NCI-H2107 treated with DMSO at 0.1 percent for 48 hours (cell line): ENCODE data around the gene TNFRSF1A.

Source experiments
- DNase-seq: peaks from one replicate; lab custom pipeline; 2025; ENCODE audit not compliant: unreplicated experiment; lab: John Stamatoyannopoulos, UW

Gene TNFRSF1A

DNA sequence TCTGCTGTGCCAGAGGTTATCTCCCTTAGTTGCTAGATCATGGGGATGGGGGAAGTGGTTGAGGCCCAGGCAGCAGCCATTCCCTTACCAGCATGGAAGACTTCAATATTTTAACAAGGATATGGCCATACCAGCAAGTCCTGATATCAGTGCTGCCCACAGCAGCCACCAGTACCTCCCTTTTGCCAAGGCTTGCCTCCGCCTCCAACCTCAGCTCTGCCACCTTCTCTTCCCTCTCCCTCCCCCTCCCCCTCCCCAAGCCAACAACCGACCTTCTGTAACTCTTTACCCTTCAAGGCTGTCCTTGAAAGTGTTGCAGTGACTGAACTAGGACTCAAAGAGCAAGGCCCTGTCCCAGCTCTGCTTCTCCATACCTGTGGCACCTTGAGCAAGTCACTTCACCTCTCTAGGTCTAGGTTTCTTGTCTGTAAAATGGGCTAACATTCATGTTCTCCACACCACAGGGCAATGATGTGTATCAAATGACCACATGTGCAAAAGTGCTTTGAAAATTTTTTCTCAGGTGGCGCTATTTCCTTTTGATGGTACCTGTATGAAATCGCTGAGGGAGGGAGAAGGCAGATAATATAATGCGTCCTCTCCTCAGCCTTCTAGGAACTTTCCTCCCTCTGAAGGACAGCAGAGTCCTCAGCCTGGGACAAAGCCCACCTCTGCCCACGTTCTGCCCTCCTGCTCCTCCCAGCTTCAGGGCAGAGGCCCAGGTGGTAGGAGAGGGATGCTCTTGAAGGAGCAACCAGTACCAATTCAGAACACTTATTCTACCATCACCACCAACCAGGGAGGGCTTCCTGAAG, 16.7 kb downstream of the TNFRSF1A start:
- no peak for DNase-seq

DNA sequence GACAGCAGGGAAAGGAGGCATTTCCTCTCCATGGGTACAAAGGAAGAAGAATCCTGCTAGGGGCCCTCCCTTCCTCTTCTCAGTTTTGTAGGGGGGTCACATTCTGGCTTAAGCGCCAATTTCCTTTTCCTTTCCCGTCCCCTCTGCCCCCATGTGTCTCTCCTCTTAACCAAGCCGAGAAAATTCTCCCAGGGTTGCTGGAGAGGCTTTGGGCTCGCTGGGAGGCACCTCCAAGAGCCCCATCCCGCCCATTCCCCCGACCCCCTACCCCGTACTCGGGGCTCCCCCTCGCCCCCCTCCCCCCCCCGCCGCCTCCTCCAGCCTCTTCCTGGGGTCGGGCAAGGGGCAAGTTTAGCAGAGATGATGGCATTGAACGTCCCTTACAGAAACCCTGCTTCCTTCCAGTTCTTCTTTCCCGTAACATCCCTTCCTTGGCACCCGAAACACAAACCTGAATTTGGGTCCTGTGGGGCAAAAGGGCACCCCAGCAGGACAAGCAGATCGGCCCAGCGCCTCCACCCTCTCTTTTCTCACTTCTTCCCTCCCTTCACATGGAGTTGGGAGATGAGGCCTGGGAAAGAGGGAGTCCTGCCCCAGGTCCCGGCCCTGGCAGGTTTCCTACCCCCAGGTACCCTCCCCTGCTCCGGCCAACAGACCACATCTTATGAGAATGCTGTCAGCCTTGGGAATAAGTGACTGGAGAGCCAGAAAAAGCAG, 17.7 kb downstream of the TNFRSF1A start:
- DNase-seq: no peak

- DNase-seq: peak; percentile 83
Measured at GRCh38 chr12:6323340-6323994, 18.4 kb downstream of the TNFRSF1A start.

DNA sequence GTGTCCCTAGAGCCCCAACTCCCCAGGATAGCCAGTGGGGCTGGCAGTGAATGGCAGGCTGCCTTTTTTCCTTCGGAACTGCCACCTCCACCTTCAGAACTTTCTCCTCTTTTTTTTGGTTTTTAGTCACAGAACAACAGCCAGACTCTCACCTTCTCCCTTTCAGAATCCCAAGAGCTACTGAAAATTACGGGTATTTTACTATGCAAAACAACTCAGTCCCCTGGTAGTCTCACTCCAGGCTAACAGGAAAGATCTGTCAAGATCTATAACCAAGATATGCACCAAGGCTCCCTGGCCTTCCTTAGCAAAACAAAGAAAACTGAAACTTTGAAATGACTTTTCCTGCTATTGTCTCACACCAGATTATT, 18.9 kb downstream of the TNFRSF1A start:
- no peak for DNase-seq

GRCh38 chr12:6322352-6322751, 19.5 kb downstream of the TNFRSF1A start:
- DNase-seq: no peak

DNA sequence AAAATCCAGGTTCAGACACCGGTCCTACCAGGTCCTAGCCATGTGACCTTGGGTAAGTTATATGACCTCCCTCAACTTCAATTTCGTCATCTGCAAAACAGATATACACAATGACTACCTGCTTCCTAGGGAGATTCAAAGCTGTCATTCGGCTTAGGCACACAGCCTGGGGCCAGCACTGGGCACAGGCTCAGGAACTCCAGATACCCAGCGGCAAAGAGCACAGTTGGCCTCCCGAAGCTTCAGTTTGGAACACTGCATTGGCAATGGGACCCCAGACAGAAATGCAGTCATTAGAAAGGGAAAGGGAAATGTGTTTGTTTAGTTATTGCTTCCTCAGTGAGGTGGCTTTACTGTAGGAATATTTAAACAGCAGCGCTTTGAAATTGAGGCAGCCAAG, 20.0 kb downstream of the TNFRSF1A start:
- DNase-seq: no peak

DNA sequence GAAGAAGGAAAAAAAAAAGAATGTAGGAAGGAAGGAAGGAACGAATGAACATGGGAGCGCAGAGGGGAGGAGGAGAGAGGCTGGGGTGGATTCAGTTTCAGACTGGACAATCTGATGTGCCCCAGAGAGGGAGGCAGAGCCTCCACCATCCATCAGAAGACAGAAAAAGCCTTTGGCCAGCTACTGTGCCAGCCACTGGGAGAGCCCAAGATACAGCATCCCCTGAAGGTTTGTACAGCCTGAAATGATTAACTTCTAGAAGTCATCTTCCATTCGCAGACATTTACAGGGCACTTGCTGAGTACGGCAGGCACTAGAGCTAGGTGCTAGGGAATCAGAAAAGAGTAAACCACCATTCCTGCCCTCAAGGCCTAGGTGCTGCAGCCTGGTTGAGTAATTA, 22.4 kb downstream of the TNFRSF1A start:
- DNase-seq: no peak

- DNase-seq: no peak
Measured at GRCh38 chr12:6318440-6318879, 23.4 kb downstream of the TNFRSF1A start.

GRCh38 chr12:6317693-6318439, 24.0 kb downstream of the TNFRSF1A start:
- no peak for DNase-seq

GRCh38 chr12:6316921-6317692, 24.8 kb downstream of the TNFRSF1A start:
- no peak for DNase-seq

GRCh38 chr12:6315704-6316597, 25.9 kb downstream of the TNFRSF1A start:
- DNase-seq: no peak

DNA sequence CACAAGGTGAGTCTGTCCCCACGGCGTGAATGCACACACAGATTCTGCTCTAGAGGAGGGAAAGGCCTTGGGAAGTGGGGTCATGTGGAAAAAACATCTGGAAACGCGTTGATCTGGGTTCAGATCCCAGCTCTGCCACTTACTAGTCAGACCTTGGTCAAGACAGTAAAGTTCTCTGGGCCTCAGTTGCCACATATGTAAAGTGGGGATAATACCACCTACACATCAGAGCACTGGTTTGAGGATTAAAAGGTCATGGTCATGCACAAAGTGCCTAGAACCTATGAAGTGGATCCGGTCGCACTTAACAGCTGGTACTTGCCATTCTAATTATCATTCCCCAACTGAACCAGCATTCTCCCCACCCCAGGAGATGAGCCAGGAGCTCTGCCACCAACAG, 26.7 kb downstream of the TNFRSF1A start:
- DNase-seq: no peak

DNA sequence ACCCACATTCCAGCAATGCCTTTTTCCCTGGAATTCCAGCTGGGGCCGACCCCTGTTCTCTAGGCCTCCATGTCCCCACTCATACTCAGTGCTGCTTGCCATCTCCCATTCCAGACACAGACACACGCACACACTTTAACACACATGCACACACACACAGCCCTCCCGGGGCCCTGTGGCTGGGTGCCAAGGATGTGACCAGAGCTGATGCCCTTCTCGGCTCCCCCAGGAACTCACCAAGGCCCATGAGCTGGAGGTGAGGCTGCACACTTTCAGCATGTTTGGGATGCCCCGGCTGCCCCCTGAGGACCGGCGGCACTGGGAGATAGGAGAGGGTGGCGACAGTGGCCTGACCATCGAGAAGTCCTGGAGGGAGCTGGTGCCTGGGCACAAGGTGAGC, 27.1 kb downstream of the TNFRSF1A start:
- DNase-seq: no peak

DNA sequence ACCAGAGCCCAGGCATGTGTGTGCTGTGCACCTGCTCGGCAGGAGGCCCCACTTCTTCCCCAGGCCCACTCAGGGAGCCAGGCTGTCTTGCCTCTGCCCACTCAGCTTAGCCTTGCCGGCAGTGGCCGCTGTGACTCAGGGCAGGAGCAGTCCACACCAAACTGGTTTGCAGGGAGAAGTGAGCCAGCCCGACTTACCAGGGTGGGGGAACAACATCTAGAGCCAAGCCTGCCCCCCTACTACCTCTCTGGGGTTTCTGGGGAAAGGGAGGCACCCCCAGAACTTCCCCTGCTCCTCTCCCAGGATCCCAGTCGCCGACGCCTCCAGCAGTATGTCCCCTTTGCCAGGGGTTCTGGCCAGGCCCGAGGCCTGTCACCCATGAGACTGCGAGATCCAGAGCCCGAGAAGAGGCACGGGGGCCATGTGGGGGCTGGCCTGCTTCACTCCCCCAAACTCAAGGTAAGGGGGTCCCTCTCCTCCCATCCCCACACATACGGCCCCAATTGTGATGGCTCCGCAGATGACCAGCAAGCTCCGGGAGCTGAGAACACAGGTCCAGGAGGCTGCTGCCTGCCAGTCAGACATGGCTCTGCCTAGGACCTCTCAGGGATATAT, 28.4 kb downstream of the TNFRSF1A start:
- no peak for DNase-seq

GRCh38 chr12:6312529-6313325, 29.1 kb downstream of the TNFRSF1A start:
- DNase-seq: peak; percentile 60

DNA sequence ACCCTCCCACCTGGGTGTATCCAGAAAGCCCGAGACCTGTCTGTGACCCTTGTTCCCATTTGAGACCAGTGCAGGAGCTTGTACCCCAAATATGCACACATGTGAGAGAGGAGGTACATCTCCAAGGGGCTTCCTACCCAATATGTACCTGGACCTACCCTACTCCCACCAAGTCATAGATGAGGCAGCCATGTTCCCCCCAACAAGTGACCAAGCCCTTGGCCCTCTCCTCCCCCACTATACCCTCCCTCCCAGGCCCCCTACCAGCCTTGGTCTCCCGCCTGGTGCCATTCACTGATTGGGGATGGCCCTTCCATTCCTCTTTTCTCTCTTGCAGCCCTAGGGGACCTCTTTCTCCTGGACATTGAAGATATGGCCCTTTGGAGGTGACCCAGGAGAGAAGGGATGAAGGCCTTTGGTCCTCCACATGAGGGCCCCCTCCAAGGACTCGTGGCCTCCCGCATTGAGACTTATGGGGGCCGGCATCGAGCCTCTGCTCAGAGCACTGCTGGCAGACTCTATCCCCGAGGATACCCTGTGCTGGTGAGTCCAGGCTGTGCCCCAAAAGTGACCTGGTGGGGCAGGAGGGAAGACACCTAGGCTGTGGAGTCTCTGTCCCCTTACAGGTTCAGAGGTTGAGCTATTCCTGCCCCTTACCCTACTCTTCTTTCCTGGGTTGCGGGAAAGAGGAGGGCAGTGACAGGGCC, 29.9 kb downstream of the TNFRSF1A start:
- no peak for DNase-seq

GRCh38 chr12:6310771-6311610, 30.9 kb downstream of the TNFRSF1A start:
- no peak for DNase-seq
